HEK293T (cell line): Measurements from ENCODE around the gene CCSER1.

ENCODE experiments used
- BHLHE40 ChIP-seq: fragments of 450-650 bp; IDR thresholded peaks from 2 replicates; pipeline ENCODE4 v1.6.1; 2016; ENCODE audit warnings: mild to moderate bottlenecking, moderate library complexity, borderline replicate concordance
- CTBP1 ChIP-seq: fragments of 450-650 bp; IDR thresholded peaks from 2 replicates; pipeline ENCODE4 v1.6.1; 2016; ENCODE audit warnings: borderline replicate concordance
- ELF4 ChIP-seq: fragments of 450-650 bp; IDR thresholded peaks from 2 replicates; pipeline ENCODE4 v1.6.1; 2017; ENCODE audit warnings: antibody characterized with exemption
- FOXA1 ChIP-seq: fragments of 450-650 bp; IDR thresholded peaks from 2 replicates; pipeline ENCODE4 v1.6.1; 2016; ENCODE audit warnings: mild to moderate bottlenecking
- FOXK2 ChIP-seq: fragments of 450-650 bp; IDR thresholded peaks from 2 replicates; pipeline ENCODE4 v1.6.1; 2016; ENCODE audit warnings: mild to moderate bottlenecking
- FOXM1 ChIP-seq: fragments of 450-650 bp; IDR thresholded peaks from 2 replicates; pipeline ENCODE4 v1.6.1; 2017; ENCODE audit warnings: mild to moderate bottlenecking, borderline replicate concordance
- L3MBTL2 ChIP-seq: fragments of 450-650 bp; conservative IDR thresholded peaks from 2 replicates; pipeline ENCODE4 v1.6.1; 2016; ENCODE audit warnings: mild to moderate bottlenecking
- NFRKB ChIP-seq: fragments of 450-650 bp; IDR thresholded peaks from 2 replicates; pipeline ENCODE4 v1.6.1; 2016; ENCODE audit warnings: mild to moderate bottlenecking, moderate library complexity
- SP1 ChIP-seq: fragments of 450-650 bp; IDR thresholded peaks from 2 replicates; pipeline ENCODE4 v1.6.1; 2017
- SUZ12 ChIP-seq: fragments of 450-650 bp; IDR thresholded peaks from 2 replicates; pipeline ENCODE4 v1.6.1; 2016; ENCODE audit warnings: mild to moderate bottlenecking
- TARDBP ChIP-seq: fragments of 450-650 bp; IDR thresholded peaks from 2 replicates; pipeline ENCODE4 v1.6.1; 2016
- ZNF384 ChIP-seq: fragments of 450-650 bp; IDR thresholded peaks from 2 replicates; pipeline ENCODE4 v1.6.1; 2016

- TF ChIP-seq FOXK2 (no peak), L3MBTL2 (no peak), FOXM1 (no peak), SP1 (no peak), TARDBP (no peak), SUZ12 (no peak), FOXA1 (no peak), CTBP1 (no peak), BHLHE40 (no peak), ZNF384 (no peak), ELF4 (no peak), NFRKB (no peak)
These were observed 892.3 kb downstream of the CCSER1 start for GRCh38 chr4:91019513-91019912.
